K562 (cell line): ENCODE results near the gene GPR22. TPM values are rescaled to one million over a fixed set of nuclear protein-coding genes. Genes with fewer than 3 reads are reported as not detected.

Source experiments
- ATAC-seq: fragments of 200-7000 bp; cut with Tn5 transposase; 3 replicates; pipeline ENCODE4 v1.9.1; 2020; ENCODE audit warnings: moderate library complexity
- BruUV-seq: library from RNA; stranded (reverse); fragments of 400-500 nt; replicated peaks from 2 replicates; lab custom pipeline; 2021; lab: Mats Ljungman, UMichigan
- CTCF ChIA-PET: fragments of 300-600 bp; formaldehyde crosslinking; extraction: SDS; loops from one replicate; lab custom pipeline; 2021; ENCODE audit warnings: low intra/inter-chr PET ratio; lab: Yijun Ruan, JAX
- POLR2A ChIA-PET: fragments of 300-600, 350-650 bp; sonication (Branson Sonifier 250); formaldehyde crosslinking; extraction: SDS; loops from one replicate; lab custom pipeline; 2021; ENCODE audit warnings: antibody characterized with exemption, inconsistent platforms; lab: Yijun Ruan, JAX
- DNase-seq, 4 experiments: peaks; one replicate each; pipeline versions ENCODE4 v3.0.0 to v3.0.0-alpha.2; 2011 to 2018; ENCODE audit warnings: low spot score in 3 of 4, mixed read lengths in 3 of 4; ENCODE audit errors: extremely low read depth in 1 of 4
- FAIRE-seq: peaks from 2 replicates; lab custom pipeline; 2011; peaks lifted over from hg19 to GRCh38; lab: Jason Lieb, UNC
- H2AFZ ChIP-seq: 2 replicates; pipeline ENCODE4 v1.6.0; 2011; ENCODE audit warnings: low read depth, low read length, control low read depth, inconsistent platforms
- H3K27ac ChIP-seq: fragments of 200-600 bp; 3 replicates; pipeline ENCODE4 v1.8.0; 2011; ENCODE audit warnings: low read depth, mild to moderate bottlenecking, control low read depth, inconsistent platforms, low read length, moderate library complexity, mixed read lengths; ENCODE audit errors: extremely low read depth
- H3K27me3 ChIP-seq, 2 experiments: fragments of 300-600 bp in 1 of 2; 2 replicates in 1 of 2; 3 replicates in 1 of 2; pipeline versions ENCODE4 v1.6.0 to v1.8.0; 2011; ENCODE audit warnings: inconsistent platforms in 2 of 2, low read length in 2 of 2, mild to moderate bottlenecking in 1 of 2, mixed read lengths in 1 of 2, moderate library complexity in 1 of 2; ENCODE audit not compliant: control insufficient read depth in 2 of 2, insufficient read depth in 2 of 2
- H3K36me3 ChIP-seq: fragments of 300-600 bp; 3 replicates; pipeline ENCODE4 v1.8.0; 2011; ENCODE audit warnings: mild to moderate bottlenecking, low read length, inconsistent platforms; ENCODE audit not compliant: control insufficient read depth, insufficient read depth
- H3K4me1 ChIP-seq, 2 experiments: fragments of 200-600 bp in 1 of 2; replicated peaks in 1 of 2; 2 replicates in 1 of 2; 3 replicates in 1 of 2; pipeline versions ENCODE4 v1.5.1 to v1.8.0; 2011; ENCODE audit warnings: inconsistent platforms in 2 of 2, low read length in 2 of 2, mild to moderate bottlenecking in 1 of 2, mixed read lengths in 1 of 2, moderate library complexity in 1 of 2; ENCODE audit not compliant: control insufficient read depth in 2 of 2, insufficient read depth in 2 of 2
- H3K4me2 ChIP-seq: 2 replicates; pipeline ENCODE4 v1.6.1; 2011; ENCODE audit warnings: low read length, control low read depth, inconsistent platforms, mixed read lengths; ENCODE audit not compliant: insufficient read depth
- H3K4me3 ChIP-seq: fragments of 200-600 bp; sonication (generic), shearing (Covaris generic); 2 replicates; pipeline ENCODE4 v1.5.1; 2016; ENCODE audit warnings: control low read depth, inconsistent platforms
- H3K79me2 ChIP-seq: fragments of 200-600 bp; 3 replicates; pipeline ENCODE4 v1.8.0; 2011; ENCODE audit warnings: low read length, inconsistent platforms; ENCODE audit not compliant: control insufficient read depth, insufficient read depth
- H3K9ac ChIP-seq, 2 experiments: 2 replicates each; pipeline versions ENCODE4 v1.6.0 to v1.6.1; 2011; ENCODE audit warnings: low read depth in 2 of 2, low read length in 2 of 2, control low read depth in 1 of 2, inconsistent platforms in 1 of 2, mild to moderate bottlenecking in 1 of 2, mixed read lengths in 1 of 2; ENCODE audit not compliant: insufficient read depth in 1 of 2
- H3K9me1 ChIP-seq: one replicate; pipeline ENCODE4 v1.6.0; 2011; ENCODE audit warnings: inconsistent platforms, mild to moderate bottlenecking, low read length, moderate library complexity; ENCODE audit not compliant: control insufficient read depth, insufficient read depth
- H3K9me3 ChIP-seq: replicated peaks from 2 replicates; pipeline ENCODE4 v1.5.1; 2011; ENCODE audit warnings: low read depth, low read length, inconsistent platforms; ENCODE audit not compliant: control insufficient read depth, insufficient read depth
- H4K20me1 ChIP-seq: replicated peaks from 2 replicates; pipeline ENCODE4 v1.6.1; 2011; ENCODE audit warnings: low read length, inconsistent platforms, mixed read lengths; ENCODE audit not compliant: control insufficient read depth, insufficient read depth
- ATF7 ChIP-seq: fragments of 450-650 bp; IDR thresholded peaks from 2 replicates; pipeline ENCODE4 v1.7.1; 2014; ENCODE audit warnings: mild to moderate bottlenecking, moderate library complexity
- NFIC ChIP-seq: fragments of 450-650 bp; IDR thresholded peaks from 2 replicates; pipeline ENCODE4 v1.6.1; 2017; ENCODE audit warnings: mild to moderate bottlenecking, inconsistent platforms
- NFIX ChIP-seq: fragments of 250-450 bp; sonication (Bioruptor Pico); IDR thresholded peaks from 2 replicates; pipeline ENCODE4 v1.4.0; 2020; ENCODE audit warnings: low read depth, mild to moderate bottlenecking, moderate library complexity
- YBX1 ChIP-seq: fragments of 450-650 bp; IDR thresholded peaks from 2 replicates; pipeline ENCODE4 v1.7.1; 2016; ENCODE audit warnings: mild to moderate bottlenecking
- WGBS: fragments of 100-300 bp; shearing (Covaris generic); methylation state at CpG from one replicate; pipeline ENCODE4 v1.1.6; 2016; ENCODE audit warnings: low coverage, mixed read lengths; ENCODE audit not compliant: insufficient coverage; ENCODE audit errors: missing lambda C conversion rate; 5-methylcytosine and 5-hydroxymethylcytosine counted together
- in situ Hi-C: fragments of 300-500 bp; cut with MboI; formaldehyde crosslinking; loops from 4 replicates; pipeline ENCODE4 v1.15.0; 2018; ENCODE audit warnings: inconsistent platforms, mixed read lengths
- intact Hi-C: fragments of 100-400 bp; cut with micrococcal nuclease; formaldehyde crosslinking; loops from 2 replicates; pipeline ENCODE4 v1.14.2; 2022
- polyA plus RNA-seq, 8 experiments: library from polyadenylated mRNA; depleted of rRNA in 4 of 8; stranded (reverse) in 5 of 8; unstranded in 3 of 8; fragments of >200 nt; fragmentation: Nextera tagmentation in 2 of 8; fragmentation: Illumina TruSeq in 1 of 8; extraction: Ambion mirVana in 2 of 8; extraction: Trizol in 1 of 8; gene quantifications; 2 replicates each; pipeline versions ENCODE4 v1.2.1 to v1.2.3, GENCODE V29; 2011 to 2014; ENCODE audit warnings: inconsistent platforms in 1 of 8, missing spikeins in 1 of 8
- total RNA-seq, 7 experiments: library from RNA; depleted of rRNA in 6 of 7; stranded (reverse); fragments of >200 nt in 6 of 7; fragmentation: Illumina TruSeq in 2 of 7; extraction: Trizol in 2 of 7; gene quantifications; 2 replicates each; pipeline versions ENCODE4 v1.2.1 to v1.2.3, GENCODE V29; 2011 to 2021; ENCODE audit warnings: low replicate concordance in 1 of 7
- TF ChIP-seq, protein P1 (sequence below): fragments of 250-450 bp; sonication (Bioruptor Pico); IDR thresholded peaks from 2 replicates; pipeline ENCODE4 v1.6.1; 2021; ENCODE audit warnings: mild to moderate bottlenecking
- TF ChIP-seq, protein P2 (sequence below), 2 experiments: fragments of 450-650 bp in 1 of 2; sonication (generic) in 1 of 2; formaldehyde crosslinking in 1 of 2; IDR thresholded peaks in 1 of 2; conservative IDR thresholded peaks in 1 of 2; 2 replicates each; pipeline versions ENCODE4 v1.6.1 to v1.8.1; 2016 to 2023; ENCODE audit warnings: mild to moderate bottlenecking in 2 of 2, moderate library complexity in 2 of 2, inconsistent platforms in 1 of 2, missing genetic modification reagents in 1 of 2
- TF ChIP-seq, protein P3 (sequence below): conservative IDR thresholded peaks from 2 replicates; pipeline ENCODE4 v1.6.1; 2011; ENCODE audit warnings: low read depth, mild to moderate bottlenecking, low read length; ENCODE audit not compliant: control insufficient read depth

The GPR22 gene
- total and polyA plus RNA-seq, 9 of the 15 experiments (the other 6 are each of a cell fraction or from before 2014, with no cell fraction given): 0.07 to 0.20 TPM; not detected in 7

DNA sequence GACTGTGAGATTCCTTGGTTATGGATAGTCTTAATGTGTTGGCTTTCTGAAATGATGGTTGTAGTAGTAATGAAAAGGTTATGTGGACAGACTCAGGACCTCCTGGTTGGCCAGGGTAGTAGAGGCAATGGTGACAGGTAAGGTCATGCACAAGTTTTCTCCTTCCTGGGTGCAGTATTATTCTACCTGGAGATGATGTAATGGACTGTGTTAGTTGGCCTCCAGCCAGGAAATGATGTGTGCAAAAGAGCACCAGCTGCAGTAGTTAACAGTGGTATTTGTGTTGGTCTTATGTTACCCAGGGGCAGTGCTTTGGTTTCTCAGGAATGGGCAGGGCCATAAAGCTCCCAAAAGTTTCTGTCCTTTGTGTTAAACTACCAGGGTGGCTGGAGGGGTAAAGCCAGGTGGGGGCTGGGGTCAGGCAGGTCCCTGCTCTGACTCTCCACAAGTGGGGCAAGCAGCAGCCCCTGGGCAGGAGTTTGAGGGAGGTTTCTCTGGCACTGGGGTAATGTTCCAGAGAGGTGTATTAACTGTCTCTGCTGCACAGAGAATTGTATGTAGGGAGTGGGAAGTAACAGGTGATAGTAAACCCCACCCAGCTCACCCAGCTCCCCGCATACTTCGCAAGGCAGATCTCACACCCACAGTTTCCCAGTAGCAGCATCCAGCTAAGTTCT, 36.3 kb downstream of the GPR22 start:
- POLR2A ChIA-PET: interaction anchor here (0.5 to 0.7 kb wide), 3 partner anchors 140 to 728 kb away, joined by 3 to 5 read pairs (median 3); no protein-coding TSS in a partner anchor
- no TSS peak for BruUV-seq
- Histone ChIP-seq H3K4me2 (no peak overlapping the region), H3K9me1 (no peaks in the 10 kb centered on the region), H2AFZ (no peak overlapping the region), H3K4me3 (no peak overlapping the region), H3K4me1 (peaks cover 4 to 8% of the 10 kb centered on the region in 2 experiments; a peak in 2 of 5 replicates), H3K36me3 (peaks cover 6% of the 10 kb centered on the region; the same call in 1 of the 3 replicates), H3K9ac (peak overlapping the region in 1 of 2 experiments; percentile 9; a peak in 1 of 4 replicates), H3K27ac (no peak overlapping the region), H3K79me2 (peaks cover 2% of the 10 kb centered on the region; the same call in 1 of the 3 replicates), H3K27me3 (no peaks in the 10 kb centered on the region), H4K20me1 (no peaks in the 10 kb centered on the region), H3K9me3 (no peaks in the 10 kb centered on the region)
- TF ChIP-seq NFIX (CRISPR knock-in tag) (0 out of 2 replicates have a peak, but pooled peaks have one; percentile 9), ATF7 (peak; percentile 49; the same call in 1 of the 2 replicates), YBX1 (no peak), NFIC (peak; percentile 93)
- TF ChIP-seq, protein P1, sequence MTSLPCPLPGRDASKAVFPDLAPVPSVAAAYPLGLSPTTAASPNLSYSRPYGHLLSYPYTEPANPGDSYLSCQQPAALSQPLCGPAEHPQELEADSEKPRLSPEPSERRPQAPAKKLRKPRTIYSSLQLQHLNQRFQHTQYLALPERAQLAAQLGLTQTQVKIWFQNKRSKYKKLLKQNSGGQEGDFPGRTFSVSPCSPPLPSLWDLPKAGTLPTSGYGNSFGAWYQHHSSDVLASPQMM: no peak
- TF ChIP-seq, protein P2, sequence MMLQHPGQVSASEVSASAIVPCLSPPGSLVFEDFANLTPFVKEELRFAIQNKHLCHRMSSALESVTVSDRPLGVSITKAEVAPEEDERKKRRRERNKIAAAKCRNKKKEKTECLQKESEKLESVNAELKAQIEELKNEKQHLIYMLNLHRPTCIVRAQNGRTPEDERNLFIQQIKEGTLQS (IDR thresholded peaks at IDR 0.05): 0 out of 2 replicates have a peak, but pooled peaks have one; percentile 42
- TF ChIP-seq, protein P2 (CRISPR knock-in tag; conservative IDR thresholded peaks at IDR 0.05): no peak
- TF ChIP-seq, protein P3, sequence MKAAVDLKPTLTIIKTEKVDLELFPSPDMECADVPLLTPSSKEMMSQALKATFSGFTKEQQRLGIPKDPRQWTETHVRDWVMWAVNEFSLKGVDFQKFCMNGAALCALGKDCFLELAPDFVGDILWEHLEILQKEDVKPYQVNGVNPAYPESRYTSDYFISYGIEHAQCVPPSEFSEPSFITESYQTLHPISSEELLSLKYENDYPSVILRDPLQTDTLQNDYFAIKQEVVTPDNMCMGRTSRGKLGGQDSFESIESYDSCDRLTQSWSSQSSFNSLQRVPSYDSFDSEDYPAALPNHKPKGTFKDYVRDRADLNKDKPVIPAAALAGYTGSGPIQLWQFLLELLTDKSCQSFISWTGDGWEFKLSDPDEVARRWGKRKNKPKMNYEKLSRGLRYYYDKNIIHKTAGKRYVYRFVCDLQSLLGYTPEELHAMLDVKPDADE: 0 out of 2 replicates have a peak, but pooled peaks have one; percentile 25
- in situ Hi-C loops: no loop called here
- CTCF ChIA-PET: no interaction called here
- WGBS: 93% methylated on average over 2 of the region's 2 CpGs
- peak; percentile 68 for ATAC-seq
- intact Hi-C loops: no loop called here
- peak in 1 of 4 experiments; percentile 16 for DNase-seq
- no peak for FAIRE-seq
